ENCODE measurements around the gene DCLK2. TPM values are rescaled to one million over a fixed set of nuclear protein-coding genes. Genes with fewer than 3 reads are reported as not detected.

Gene DCLK2
- total and polyA plus RNA-seq, 2 of the 13 experiments (the other 11 are each of a cell fraction or from before 2014, with no cell fraction given): not detected

GRCh38 chr4:150289881-150290280, 211.6 kb downstream of the DCLK2 start (continued):
- TF ChIP-seq NR3C1 (CRISPR knock-in tag; IDR thresholded peaks at IDR 0.05): no peak

GRCh38 chr4:150297861-150298474, 219.7 kb downstream of the DCLK2 start:
- no peak overlapping the region for H2AFZ ChIP-seq (ENCODE audit: low read length)
- peak; percentile 51; the same call in 2 of the 3 replicates for ATAC-seq
- H3K79me2 ChIP-seq (ENCODE audit: insufficient read depth, low read length): no peaks in the 10 kb centered on the region
- no peak overlapping the region for H3K4me2 ChIP-seq (ENCODE audit: low read depth, low read length)
- intact Hi-C loops (cut with micrococcal nuclease; ENCODE audit: unreplicated experiment): loop anchor here (1.0 to 5.0 kb wide), 2 partner anchors 294 to 569 kb away; no protein-coding TSS in a partner anchor
- no peaks in the 10 kb centered on the region for H3K27me3 ChIP-seq (ENCODE audit: control insufficient read depth in 1 of 2, insufficient read depth in 2 of 2, low read length in 2 of 2)
- no peak overlapping the region for H3K27ac ChIP-seq (ENCODE audit: extremely low read length, insufficient read depth, low read length)
- peak; percentile 67 for TF ChIP-seq CTCF (CRISPR knock-in tag; IDR thresholded peaks at IDR 0.05)
- TF ChIP-seq ZNF678 (CRISPR knock-in tag; IDR thresholded peaks at IDR 0.05): no peak
- TF ChIP-seq ZNF20 (CRISPR knock-in tag; IDR thresholded peaks at IDR 0.05): no peak
- TF ChIP-seq CEBPG (CRISPR knock-in tag; IDR thresholded peaks at IDR 0.05): 0 out of 2 replicates have a peak, but pooled peaks have one; percentile 13
- peak; percentile 78 for TF ChIP-seq SMC3 (IDR thresholded peaks at IDR 0.05; ENCODE audit: low read length)
- 0 out of 2 replicates have a peak, but pooled peaks have one; percentile 17 for TF ChIP-seq THAP11 (CRISPR knock-in tag; IDR thresholded peaks at IDR 0.05)
- peak; percentile 84 for TF ChIP-seq STAG1 (CRISPR knock-in tag; IDR thresholded peaks at IDR 0.05)
- TF ChIP-seq ZNF235 (CRISPR knock-in tag; IDR thresholded peaks at IDR 0.05; ENCODE audit: borderline replicate concordance): no peak
- TF ChIP-seq FOSL1 (CRISPR knock-in tag; IDR thresholded peaks at IDR 0.05; ENCODE audit: borderline replicate concordance): no peak
- no peak for TF ChIP-seq ZEB1 (IDR thresholded peaks at IDR 0.05; ENCODE audit: insufficient replicate concordance, low read depth)
- TF ChIP-seq MIXL1 (CRISPR knock-in tag; IDR thresholded peaks at IDR 0.05): peak; percentile 34; the same call in 1 of the 2 replicates
- TF ChIP-seq RAD21 (CRISPR knock-in tag; IDR thresholded peaks at IDR 0.05): 0 out of 2 replicates have a peak, but pooled peaks have one; percentile 14
- peak; percentile 63 for FAIRE-seq
- no peaks in the 10 kb centered on the region for H3K4me1 ChIP-seq (ENCODE audit: insufficient read depth, low read length)
- BruUV-seq (replicated peaks): no TSS peak
- POLR2A ChIA-PET: no interaction called here
- no peak overlapping the region for H3K9ac ChIP-seq (ENCODE audit: insufficient read depth, low read depth, low read length)
- 97% methylated on average over 1 of the region's 1 CpG for WGBS (ENCODE audit: low lambda C conversion rate)
- in situ Hi-C loops (cut with HindIII; ENCODE audit: extremely low pct_ligation_motif_present, low pct_unique_long_range_greater_than_20kb): loop anchor here (5.0 kb wide), 1 partner anchor 569 kb away; no protein-coding TSS in a partner anchor
- peak; percentile 41 for DNase-seq (ENCODE audit: low spot score)
- no peaks in the 10 kb centered on the region for H3K36me3 ChIP-seq (replicated peaks in 1 of 2; ENCODE audit: control insufficient read depth in 1 of 2, insufficient read depth in 2 of 2, low read length in 2 of 2)
- no peak overlapping the region for H3K4me3 ChIP-seq (replicated peaks in 1 of 3; ENCODE audit: insufficient read depth in 1 of 3, low read depth in 2 of 3, low read length in 3 of 3)
- no peaks in the 10 kb centered on the region for H4K20me1 ChIP-seq (ENCODE audit: insufficient read depth, low read length)
- H3K9me3 ChIP-seq (ENCODE audit: low read length): no peaks in the 10 kb centered on the region
- CTCF ChIA-PET (ENCODE audit: low intra/inter-chr PET ratio, low total read pairs): interaction anchor here (1.2 to 1.3 kb wide), 2 partner anchors 568 to 569 kb away, joined by 5 to 8 read pairs; no protein-coding TSS in a partner anchor
